HCT116 (cell line): ENCODE measurements around the gene FAM3B. TPM values are rescaled to one million over a fixed set of nuclear protein-coding genes. Genes with fewer than 3 reads are reported as not detected.

Experiments
- ATAC-seq: fragments of 200-7000 bp; cut with Tn5 transposase; 2 replicates; pipeline ENCODE4 v1.9.1; 2020; ENCODE audit warnings: mild to moderate bottlenecking, moderate library complexity
- BruUV-seq: library from RNA; stranded (reverse); fragments of 400-500 nt; replicated peaks from 2 replicates; lab custom pipeline; 2021; lab: Mats Ljungman, UMichigan
- CTCF ChIA-PET: fragments of 300-600 bp; sonication (Branson Sonifier 250); formaldehyde crosslinking; loops from one replicate; lab custom pipeline; 2021; ENCODE audit warnings: antibody characterized with exemption; lab: Charles Lee
- POLR2A ChIA-PET: fragments of 300-600, 350-600 bp; sonication (Branson Sonifier 250); formaldehyde crosslinking; loops from one replicate; lab custom pipeline; 2021; ENCODE audit warnings: antibody characterized with exemption; lab: Charles Lee
- RAD21 ChIA-PET, 2 experiments: fragments of 300-600 bp; sonication (Branson Sonifier 250); formaldehyde crosslinking; loops; one replicate each; lab custom pipeline; 2023; ENCODE audit warnings: low total read pairs in 2 of 2; ENCODE audit not compliant: uncharacterized antibody in 2 of 2, unreplicated experiment in 2 of 2, low non-redundant PET in 1 of 2; lab: Charles Lee
- DNase-seq: peaks from one replicate; pipeline ENCODE4 v3.0.0-alpha.2; 2010; ENCODE audit warnings: low read depth, low spot score
- H2AFZ ChIP-seq: fragments of 200-600 bp; shearing (Covaris generic), sonication (generic); 2 replicates; pipeline ENCODE4 v1.6.1; 2017; ENCODE audit warnings: low read depth, mixed run types, mixed read lengths, antibody characterized with exemption, low read length; ENCODE audit not compliant: poor library complexity, severe bottlenecking
- H3K27ac ChIP-seq: 2 replicates; pipeline ENCODE4 v1.5.1; 2012; ENCODE audit warnings: low read depth, low read length
- H3K27me3 ChIP-seq: fragments of 200-600 bp; sonication (generic); 2 replicates; pipeline ENCODE4 v1.6.1; 2016; ENCODE audit warnings: mixed run types, low read length, mixed read lengths; ENCODE audit not compliant: insufficient read depth
- H3K36me3 ChIP-seq, 2 experiments: fragments of 200-500 bp in 1 of 2; fragments of 200-600 bp in 1 of 2; sonication (Bioruptor generic) in 1 of 2; sonication (generic) in 1 of 2; 2 replicates each; pipeline versions ENCODE4 v1.5.1 to v1.6.1; 2014 to 2016; ENCODE audit warnings: low read length in 2 of 2, inconsistent platforms in 1 of 2, mixed read lengths in 1 of 2, mixed run types in 1 of 2; ENCODE audit not compliant: insufficient read depth in 2 of 2, control insufficient read depth in 1 of 2
- H3K4me1 ChIP-seq, 2 experiments: fragments of 200-600 bp in 1 of 2; sonication (generic) in 1 of 2; 2 replicates each; pipeline versions ENCODE4 v1.5.1 to v1.6.1; 2012 to 2017; ENCODE audit warnings: low read length in 2 of 2, inconsistent platforms in 1 of 2, mild to moderate bottlenecking in 1 of 2, mixed read lengths in 1 of 2, mixed run types in 1 of 2, moderate library complexity in 1 of 2; ENCODE audit not compliant: insufficient read depth in 2 of 2, control insufficient read depth in 1 of 2
- H3K4me2 ChIP-seq: fragments of 200-600 bp; sonication (generic); 2 replicates; pipeline ENCODE4 v1.6.1; 2017; ENCODE audit warnings: mixed run types, low read length, mixed read lengths
- H3K4me3 ChIP-seq, 2 experiments: fragments of 200-600 bp in 1 of 2; sonication (generic) in 1 of 2; replicated peaks in 1 of 2; 2 replicates each; pipeline ENCODE4 v1.5.1; 2011 to 2016; ENCODE audit warnings: low read length in 2 of 2, control low read depth in 1 of 2, low read depth in 1 of 2, mild to moderate bottlenecking in 1 of 2, mixed read lengths in 1 of 2, mixed run types in 1 of 2
- H3K79me2 ChIP-seq: fragments of 200-600 bp; sonication (generic); 2 replicates; pipeline ENCODE4 v1.6.1; 2017; ENCODE audit warnings: mild to moderate bottlenecking, mixed run types, low read length, moderate library complexity, mixed read lengths; ENCODE audit not compliant: insufficient read depth
- H3K9ac ChIP-seq: fragments of 200-600 bp; sonication (generic); 2 replicates; pipeline ENCODE4 v1.6.1; 2016; ENCODE audit warnings: low read length, mixed read lengths
- H3K9me2 ChIP-seq: fragments of 200-600 bp; sonication (generic), shearing (Covaris generic); 2 replicates; pipeline ENCODE4 v1.6.1; 2017; ENCODE audit warnings: mixed run types, mild to moderate bottlenecking, moderate library complexity; ENCODE audit not compliant: insufficient read depth
- H3K9me3 ChIP-seq, 2 experiments: fragments of 200-500 bp in 1 of 2; fragments of 200-600 bp in 1 of 2; sonication (Bioruptor generic) in 1 of 2; sonication (generic) in 1 of 2; 2 replicates each; pipeline ENCODE4 v1.6.1; 2014 to 2017; ENCODE audit warnings: low read length in 2 of 2, mixed read lengths in 2 of 2, inconsistent platforms in 1 of 2, low read depth in 1 of 2, mild to moderate bottlenecking in 1 of 2, mixed run types in 1 of 2, moderate library complexity in 1 of 2; ENCODE audit not compliant: control insufficient read depth in 1 of 2, insufficient read depth in 1 of 2
- H4K20me1 ChIP-seq: fragments of 200-600 bp; sonication (generic), shearing (Covaris generic); 2 replicates; pipeline ENCODE4 v1.6.1; 2017; ENCODE audit warnings: mixed run types, mild to moderate bottlenecking, moderate library complexity; ENCODE audit not compliant: insufficient read depth
- ATF3 ChIP-seq: IDR thresholded peaks from 2 replicates; pipeline ENCODE4 v1.6.1; 2012
- CBX3 ChIP-seq: IDR thresholded peaks from 2 replicates; pipeline ENCODE4 v1.6.1; 2012; ENCODE audit warnings: low read depth
- CEBPB ChIP-seq: IDR thresholded peaks from 2 replicates; pipeline ENCODE4 v1.6.1; 2012; ENCODE audit warnings: low read depth
- CTCF ChIP-seq, 3 experiments: fragments of 200-600 bp in 1 of 3; sonication (generic) in 1 of 3; IDR thresholded peaks in 2 of 3; conservative IDR thresholded peaks in 1 of 3; 2 replicates each; pipeline ENCODE4 v1.5.1; 2012 to 2017; ENCODE audit warnings: low read depth in 2 of 3, low read length in 2 of 3, antibody characterized with exemption in 1 of 3, borderline replicate concordance in 1 of 3, control low read depth in 1 of 3, mild to moderate bottlenecking in 1 of 3, mixed read lengths in 1 of 3, mixed run types in 1 of 3, moderate library complexity in 1 of 3; ENCODE audit not compliant: insufficient read depth in 1 of 3
- RAD21 ChIP-seq: IDR thresholded peaks from 2 replicates; pipeline ENCODE4 v1.6.1; 2012; ENCODE audit warnings: low read depth, mild to moderate bottlenecking
- SIN3A ChIP-seq: IDR thresholded peaks from 2 replicates; pipeline ENCODE4 v1.6.1; 2012; ENCODE audit warnings: low read depth
- SP1 ChIP-seq: IDR thresholded peaks from 2 replicates; pipeline ENCODE4 v1.6.1; 2012; ENCODE audit warnings: low read depth
- TCF7L2 ChIP-seq: IDR thresholded peaks from 2 replicates; pipeline ENCODE4 v1.7.0; 2011; ENCODE audit warnings: borderline replicate concordance, inconsistent platforms; ENCODE audit not compliant: insufficient read depth, insufficient read length; ENCODE audit errors: extremely low read depth
- YY1 ChIP-seq: IDR thresholded peaks from 2 replicates; pipeline ENCODE4 v1.6.1; 2011; ENCODE audit warnings: low read length, low read depth, moderate library complexity, mild to moderate bottlenecking; ENCODE audit not compliant: insufficient replicate concordance; ENCODE audit errors: extremely low read depth
- intact Hi-C: fragments of 100-400 bp; cut with micrococcal nuclease; formaldehyde crosslinking; loops from 2 replicates; pipeline ENCODE4 v1.10.0; 2022
- total RNA-seq: library from RNA; stranded (reverse); gene quantifications from one replicate; pipeline ENCODE4 v1.2.1, GENCODE V29; 2021; ENCODE audit not compliant: unreplicated experiment

The FAM3B gene
- total RNA-seq, 1 experiment from 2014 or later, result not detected

GRCh38 chr21:41327753-41328152 is 11.2 kb downstream of the FAM3B start:
- ATAC-seq, result no peak

More at GRCh38 chr21:41327753-41328152, 11.2 kb downstream of the FAM3B start:
- Histone ChIP-seq H3K9me3 (no peaks in the 10 kb centered on the region), H3K36me3 (no peaks in the 10 kb centered on the region), H3K4me1 (no peaks in the 10 kb centered on the region), H3K79me2 (no peaks in the 10 kb centered on the region), H2AFZ (no peak overlapping the region), H3K9ac (no peak overlapping the region), H3K4me3 (no peak overlapping the region), H3K27me3 (no peaks in the 10 kb centered on the region), H3K4me2 (no peak overlapping the region), H3K27ac (no peak overlapping the region), H4K20me1 (no peaks in the 10 kb centered on the region), H3K9me2 (no peaks in the 10 kb centered on the region)
- ChIA-PET CTCF (no interaction called here), POLR2A (no interaction called here), RAD21 (no interaction called here)
- intact Hi-C loops, result no loop called here
- no peak for DNase-seq
- BruUV-seq, result no TSS peak
- TF ChIP-seq RAD21, result no peak
- no peak for TF ChIP-seq ATF3
- TF ChIP-seq CEBPB, result no peak
- TF ChIP-seq CTCF (IDR thresholded peaks at IDR 0.05 in 2 of 3, conservative IDR thresholded peaks at IDR 0.05 in 1 of 3; ENCODE audit: borderline replicate concordance in 1 of 3, insufficient read depth in 1 of 3, low read depth in 2 of 3, low read length in 2 of 3), result no peak
- TF ChIP-seq TCF7L2, result no peak
- no peak for TF ChIP-seq CBX3
- no peak for TF ChIP-seq YY1
- no peak for TF ChIP-seq SIN3A
- no peak for TF ChIP-seq SP1
